GM04503 (cell line): ENCODE measurements around the gene PHF2.

Experiments used
- DNase-seq: peaks from one replicate; pipeline ENCODE4 v3.0.0-alpha.2; 2012; ENCODE audit warnings: low read depth

Gene PHF2

DNA sequence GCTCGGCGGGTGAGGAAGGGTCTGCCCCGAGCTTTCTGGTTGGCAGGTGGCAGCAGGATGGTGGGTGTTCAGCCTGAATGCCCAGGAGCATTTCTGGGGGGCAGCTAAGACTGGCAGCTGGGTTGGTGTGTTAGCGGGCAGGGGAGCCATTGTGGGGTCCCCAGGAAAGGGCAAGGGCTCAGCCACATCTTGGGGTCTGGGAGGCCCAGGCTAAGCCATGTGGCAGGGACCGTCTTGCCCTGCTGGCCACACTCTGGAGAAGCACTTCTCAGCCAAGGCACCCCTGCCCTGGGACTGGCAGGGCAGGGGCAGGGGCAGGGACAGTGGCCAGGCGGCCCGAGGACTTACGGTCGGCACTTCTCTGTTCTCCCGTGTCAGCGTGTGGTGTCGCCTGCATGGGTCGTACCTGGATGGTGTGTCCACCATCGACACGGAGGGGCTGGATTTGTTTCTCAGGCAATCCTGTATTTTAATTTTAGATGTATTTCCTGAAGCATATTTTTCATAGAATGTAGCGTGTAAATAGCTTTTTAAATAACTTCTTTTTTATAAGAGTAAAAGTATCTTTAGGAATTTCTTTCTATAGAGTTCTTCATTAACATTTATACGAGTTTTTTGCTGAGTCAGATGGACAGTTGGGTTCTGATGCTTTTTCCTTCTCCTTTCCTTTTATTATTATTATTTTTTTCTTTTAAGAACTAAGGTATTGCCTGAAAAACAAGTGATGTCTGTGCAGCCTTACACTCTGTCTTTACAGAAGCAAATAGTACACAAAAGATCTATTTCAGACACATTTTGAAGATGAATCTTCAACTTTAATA lies 102.0 kb downstream of the PHF2 start:
- DNase-seq = no peak

- DNase-seq = no peak
These were observed 103.4 kb downstream of the PHF2 start for GRCh38 chr9:93679536-93680442.

GRCh38 chr9:93680443-93681268 lies 104.3 kb downstream of the PHF2 start:
- no peak for DNase-seq

DNA sequence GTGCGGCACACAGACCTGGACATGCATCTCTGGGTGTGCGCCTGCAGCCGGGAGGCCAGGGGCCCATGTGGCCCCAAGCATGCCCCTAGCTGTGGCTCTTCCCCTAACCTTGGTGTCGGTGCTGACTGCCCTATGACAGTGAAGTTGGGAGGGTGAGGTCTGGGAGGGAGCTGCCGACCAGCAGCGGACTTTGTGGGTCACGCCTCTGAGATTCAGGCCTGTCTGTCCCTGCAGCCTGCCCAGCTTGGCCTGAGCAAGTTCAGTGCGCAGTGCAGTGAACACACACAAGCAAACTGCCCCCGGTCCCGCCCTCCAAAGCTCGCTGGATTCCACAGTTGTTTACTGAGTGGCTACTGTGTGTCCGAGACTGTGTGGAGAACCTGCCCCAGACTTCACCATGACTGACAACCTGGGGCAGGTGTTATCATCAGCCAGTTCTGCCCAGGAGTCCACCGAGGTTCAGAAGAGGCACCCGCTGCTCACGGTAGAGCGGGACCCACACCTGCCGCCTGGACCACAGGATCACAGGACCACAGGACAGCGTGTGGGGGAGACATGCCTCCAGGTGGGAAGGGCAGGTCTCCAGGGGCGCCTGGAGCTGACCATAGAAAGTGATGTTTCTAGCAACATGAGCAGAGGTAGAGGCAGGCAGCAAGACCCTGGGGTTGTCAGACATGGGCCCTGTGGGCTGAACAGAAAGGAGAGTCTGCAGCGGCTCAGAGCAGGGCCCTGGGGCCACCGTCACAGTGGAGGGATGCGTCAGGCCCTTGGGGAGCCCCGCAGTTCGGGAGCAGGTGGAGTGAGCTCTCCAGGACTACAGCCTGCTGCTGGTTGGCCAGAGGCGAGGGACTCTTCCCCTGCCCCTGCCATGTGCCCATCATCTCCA lies 105.1 kb downstream of the PHF2 start:
- no peak for DNase-seq

DNA sequence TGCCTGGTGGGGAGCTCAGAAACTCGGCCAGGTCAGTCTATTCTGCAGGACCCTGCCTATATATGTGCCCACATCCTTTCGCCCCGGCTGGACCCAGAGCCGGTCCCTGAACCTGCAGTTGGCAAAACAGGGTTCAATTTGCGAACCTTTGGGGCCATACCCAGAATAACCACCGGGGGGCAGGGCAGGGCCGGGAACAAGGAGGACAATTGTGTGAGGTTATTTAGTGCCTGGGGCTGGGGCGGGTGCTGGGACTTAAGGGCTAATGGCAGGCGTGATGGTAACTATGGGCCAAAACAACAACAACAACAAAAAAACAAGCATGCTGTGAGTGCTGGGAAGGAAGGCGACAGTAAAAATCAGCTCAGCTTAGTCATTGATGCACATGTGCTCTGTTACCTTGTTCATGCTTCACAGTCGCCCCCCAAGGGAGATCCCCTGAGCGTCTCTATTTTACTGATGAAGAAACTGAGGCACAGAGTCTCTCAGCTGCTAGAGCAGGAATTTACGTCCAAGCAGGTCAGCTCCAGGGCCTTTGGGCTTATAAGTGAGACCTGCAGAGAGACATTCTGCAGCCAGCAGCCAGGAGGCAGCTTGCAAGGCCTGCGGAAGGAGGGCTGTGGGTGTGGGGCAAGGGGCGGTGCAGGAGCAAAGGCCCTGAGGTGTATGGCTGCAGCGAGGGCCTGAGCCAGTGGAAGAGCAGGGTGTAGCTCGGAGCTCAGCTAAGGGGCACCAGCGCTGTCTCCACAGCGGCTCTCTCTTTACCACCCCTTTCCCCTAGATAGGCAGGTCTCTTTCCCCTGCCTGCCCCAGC lies 106.0 kb downstream of the PHF2 start:
- no peak for DNase-seq

GRCh38 chr9:93683331-93684134 lies 107.1 kb downstream of the PHF2 start:
- DNase-seq = no peak

DNA sequence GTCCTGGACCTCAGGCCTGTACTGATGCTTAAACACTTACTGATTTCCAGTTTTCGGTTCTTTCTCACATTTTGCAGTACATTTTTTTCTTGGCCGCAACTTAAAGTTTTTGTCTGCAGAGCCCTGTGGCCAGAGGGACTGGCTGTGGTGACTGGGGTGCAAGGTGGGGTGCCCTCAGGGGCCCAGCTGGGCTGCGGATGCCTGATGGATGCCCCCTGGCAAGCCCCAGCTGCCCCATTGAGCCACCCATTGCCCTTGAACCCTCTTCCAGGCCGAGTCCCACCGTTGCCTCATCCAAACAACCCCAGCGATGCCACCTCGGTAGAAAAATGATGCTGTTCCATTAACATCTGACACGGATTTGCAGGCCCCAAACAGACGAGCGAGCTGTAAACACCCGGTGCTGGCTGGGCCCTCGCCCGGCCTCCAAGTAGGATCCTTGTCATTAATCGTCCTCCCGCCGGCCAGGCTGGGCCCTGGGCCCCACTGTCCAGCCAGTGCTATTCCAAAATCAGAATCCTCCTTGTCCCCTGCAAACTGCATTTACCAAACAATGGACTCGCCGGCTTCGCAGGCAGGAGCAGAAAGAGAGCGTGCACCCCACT lies 107.9 kb downstream of the PHF2 start:
- no peak for DNase-seq

DNA sequence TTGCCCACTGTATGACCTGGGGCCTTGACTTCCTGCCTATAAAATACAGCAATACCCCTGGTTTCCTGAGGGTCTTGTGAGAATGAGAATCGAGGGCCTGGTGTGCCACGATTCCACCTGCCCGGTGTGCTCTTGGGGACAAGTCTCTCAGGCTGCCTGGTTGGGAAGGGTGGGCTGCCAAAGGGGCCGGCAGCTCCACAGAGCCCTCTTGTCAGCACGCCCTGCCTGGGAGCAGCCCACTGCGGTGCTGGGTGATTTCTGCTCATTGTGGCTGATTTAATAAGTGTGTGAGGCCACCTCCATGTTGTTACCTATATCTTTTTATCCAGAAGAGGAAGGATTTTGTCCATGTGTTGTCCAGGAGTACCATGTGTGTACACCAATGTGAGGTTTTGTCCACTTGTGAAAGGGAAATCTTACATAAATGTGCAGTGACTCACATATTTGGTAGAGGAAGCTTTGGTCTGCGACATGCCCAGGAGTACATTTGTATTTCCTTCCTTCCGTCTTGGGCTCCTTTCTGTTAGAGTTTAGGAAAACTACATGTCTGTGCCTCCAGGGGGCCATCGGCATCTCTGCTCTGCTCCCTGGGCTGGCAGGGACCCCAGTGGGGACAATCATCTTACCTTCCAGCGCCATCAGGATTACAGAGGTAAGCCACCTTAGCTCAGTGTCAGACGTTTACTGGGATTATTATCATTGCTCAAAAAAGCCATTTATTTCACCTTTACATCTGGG lies 108.6 kb downstream of the PHF2 start:
- no peak for DNase-seq

DNA sequence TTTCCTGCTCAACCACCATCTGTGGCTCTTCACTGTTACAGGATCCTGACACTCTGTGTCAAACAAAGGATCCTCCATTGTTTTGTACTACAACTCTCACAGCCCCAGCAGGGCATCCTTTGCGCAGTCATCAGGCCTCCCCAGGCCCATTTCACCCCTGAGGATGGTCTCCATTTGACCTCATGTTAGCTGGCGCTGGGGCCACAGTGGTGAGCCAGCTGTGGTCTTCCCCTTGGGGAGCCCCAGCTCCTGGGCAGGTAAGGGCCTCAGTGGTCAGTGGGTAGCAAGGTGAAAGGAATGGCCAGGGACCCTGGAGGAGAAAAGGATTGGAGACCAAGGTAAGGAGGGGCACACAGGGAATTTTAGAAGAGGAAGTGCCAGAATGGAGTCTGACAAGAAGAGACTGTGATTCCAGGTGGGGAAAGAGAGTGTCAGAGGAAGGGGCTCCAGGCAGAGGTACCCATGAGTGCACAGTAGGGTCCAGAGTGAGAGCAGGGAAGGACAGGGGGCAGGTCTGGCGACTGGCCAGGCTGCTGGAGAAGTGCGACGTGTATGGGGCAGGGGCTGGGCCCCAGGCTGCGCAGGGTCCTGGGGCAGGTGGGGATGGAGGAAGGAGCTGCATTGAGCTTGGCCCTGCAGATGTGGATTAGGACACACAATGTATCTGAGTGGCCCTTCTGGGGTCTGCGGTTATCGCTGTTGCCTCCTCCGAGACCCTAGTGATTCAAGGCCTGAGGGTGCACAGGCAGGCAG lies 109.9 kb downstream of the PHF2 start:
- DNase-seq = no peak

GRCh38 chr9:93686880-93687236 lies 110.5 kb downstream of the PHF2 start:
- DNase-seq = no peak

GRCh38 chr9:93690618-93691017 lies 114.2 kb downstream of the PHF2 start:
- DNase-seq = no peak

- DNase-seq = no peak
These were observed 116.7 kb downstream of the PHF2 start for GRCh38 chr9:93693129-93693528.

- DNase-seq = no peak
These were observed 121.2 kb downstream of the PHF2 start for GRCh38 chr9:93697352-93698139.

GRCh38 chr9:93698140-93698908 lies 121.9 kb downstream of the PHF2 start:
- DNase-seq = no peak

GRCh38 chr9:93699650-93700049 lies 123.3 kb downstream of the PHF2 start:
- no peak for DNase-seq
